HG03103 (cell line): ENCODE measurements around the gene DZIP3.
"Not testable (repeated sequence)": the region's sequence is repeated elsewhere in the genome, so short reads cannot be mapped to it uniquely, and the experiment has no call there.

Experiments
- ATAC-seq: cut with Tn5 transposase; IDR thresholded peaks from one replicate; pipeline ENCODE4 v1.9.1; 2021; ENCODE audit warnings: low read depth; ENCODE audit not compliant: unreplicated experiment

DZIP3 gene

DNA sequence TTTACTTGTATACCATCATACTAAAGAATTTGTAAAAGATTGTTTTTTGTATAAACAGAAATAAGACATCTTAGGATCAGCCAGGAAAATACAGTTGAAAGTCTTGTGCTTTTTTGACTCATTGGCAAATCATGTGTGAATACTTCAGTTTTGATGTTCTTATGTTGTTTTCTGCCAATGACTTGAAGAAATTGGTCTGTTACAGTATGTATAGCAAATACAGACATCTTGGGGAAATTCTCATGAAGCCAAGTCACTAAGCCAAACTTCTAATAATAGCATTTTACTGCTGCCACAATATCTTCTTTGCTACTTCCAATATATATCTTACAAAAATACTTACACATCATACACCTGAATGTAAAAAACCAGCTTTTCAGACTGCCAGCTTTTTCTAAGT lies 83.2 kb downstream of the DZIP3 start:
- ATAC-seq = no peak

DNA sequence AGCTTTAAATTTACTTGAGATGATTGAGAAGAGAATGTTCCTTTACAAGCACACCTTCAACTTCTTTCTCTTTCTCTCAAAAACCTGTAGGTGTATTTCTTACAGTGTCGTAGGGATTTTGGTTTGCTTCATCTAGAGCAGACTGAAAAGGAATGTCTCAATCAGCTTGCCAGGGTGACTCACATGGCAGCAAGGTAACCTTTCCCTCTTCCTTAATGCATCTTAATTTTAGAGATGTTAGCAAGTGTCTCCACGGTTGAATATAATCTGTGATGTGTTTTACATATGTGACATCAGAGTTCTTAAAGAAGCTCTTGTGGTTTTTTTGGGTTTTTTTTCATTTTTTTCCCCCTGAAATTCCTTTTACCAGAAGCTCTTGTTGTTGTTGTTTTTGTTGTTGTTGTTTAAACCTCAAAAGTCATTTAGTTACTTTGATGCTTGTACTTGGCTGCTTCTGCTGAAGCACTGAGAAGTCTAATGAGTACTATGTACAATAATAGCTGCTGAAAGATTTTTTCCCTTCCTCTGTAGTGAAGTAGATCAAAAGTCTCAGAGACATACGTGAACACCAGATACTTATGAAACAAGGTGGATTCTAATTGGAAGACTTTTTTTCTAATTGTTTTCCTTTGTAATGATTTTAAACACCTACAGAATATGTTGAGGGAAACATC lies 84.6 kb downstream of the DZIP3 start:
- ATAC-seq = no peak

DNA sequence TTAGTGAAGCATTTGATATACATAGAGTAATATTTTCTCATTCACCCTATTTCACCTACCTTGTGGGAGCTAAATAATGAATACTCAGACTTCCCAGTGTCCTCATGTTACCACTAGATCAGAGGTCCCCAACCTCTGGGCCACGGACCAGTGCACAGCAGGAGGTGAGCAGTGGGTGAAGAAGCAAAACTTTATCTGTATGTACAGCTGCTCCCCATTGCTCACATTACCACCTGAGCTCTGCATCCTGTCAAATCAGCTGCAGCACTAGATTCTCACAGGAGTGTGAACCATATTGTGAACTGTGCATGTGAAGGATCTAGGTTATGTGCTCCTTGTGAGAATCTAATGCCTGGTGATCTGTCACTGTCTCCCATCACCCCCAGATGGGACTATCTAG lies 88.3 kb downstream of the DZIP3 start:
- no peak for ATAC-seq

DNA sequence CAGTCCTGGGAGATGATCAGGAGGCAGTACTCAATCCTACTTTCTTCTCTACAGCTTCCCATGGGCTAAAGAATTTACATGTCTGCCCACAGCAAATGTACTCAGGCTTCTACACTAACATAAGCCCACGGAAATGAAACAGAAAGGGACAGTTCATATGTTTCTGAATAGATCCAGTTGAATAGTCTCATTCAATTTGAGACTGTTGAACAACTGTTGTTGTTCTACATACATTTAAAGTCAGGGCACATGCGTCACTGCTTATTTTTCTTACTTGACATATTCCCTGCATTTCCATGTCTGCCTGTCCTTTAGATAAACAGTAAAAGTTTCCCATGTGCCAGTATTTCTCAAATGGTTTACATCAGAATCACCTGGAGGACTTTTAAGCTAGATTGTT lies 102.8 kb downstream of the DZIP3 start:
- ATAC-seq = not testable (repeated sequence)

DNA sequence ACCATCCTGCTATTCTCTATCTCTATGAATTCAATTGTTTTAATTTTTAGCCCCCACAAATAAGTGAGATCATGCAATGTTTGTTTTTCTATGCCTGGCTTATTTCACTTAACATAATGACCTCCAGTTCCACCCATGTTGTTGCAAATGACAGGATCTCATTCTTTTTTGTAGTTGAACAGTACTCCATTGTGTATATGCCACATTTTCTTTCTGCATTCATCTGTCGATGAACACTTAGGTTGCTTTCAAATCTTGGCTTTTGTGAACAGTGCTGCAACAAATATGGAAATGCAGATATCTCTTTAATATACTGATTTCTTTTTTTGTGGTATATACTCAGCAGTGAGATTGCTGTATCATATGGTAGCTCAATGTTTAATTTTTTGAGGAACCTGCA lies 108.9 kb downstream of the DZIP3 start:
- no peak for ATAC-seq

DNA sequence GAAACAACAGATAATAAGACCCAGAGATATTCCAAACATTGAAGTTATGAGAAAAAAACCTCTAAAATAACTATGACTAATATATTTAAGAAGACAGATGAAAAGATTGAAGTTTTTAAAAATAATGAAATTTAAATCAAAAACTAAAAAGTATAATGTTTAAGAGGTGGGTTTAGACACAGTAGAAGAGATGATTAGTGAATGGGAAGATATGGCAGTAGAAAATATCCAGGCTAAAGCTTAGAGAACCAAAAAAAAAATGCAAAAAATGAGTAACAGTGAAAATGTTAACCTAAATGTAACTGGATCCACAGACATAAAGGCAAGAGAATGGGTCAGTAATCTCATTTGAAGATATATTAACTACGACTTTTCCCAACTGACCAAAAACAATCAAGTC lies 115.5 kb downstream of the DZIP3 start:
- ATAC-seq = no peak

DNA sequence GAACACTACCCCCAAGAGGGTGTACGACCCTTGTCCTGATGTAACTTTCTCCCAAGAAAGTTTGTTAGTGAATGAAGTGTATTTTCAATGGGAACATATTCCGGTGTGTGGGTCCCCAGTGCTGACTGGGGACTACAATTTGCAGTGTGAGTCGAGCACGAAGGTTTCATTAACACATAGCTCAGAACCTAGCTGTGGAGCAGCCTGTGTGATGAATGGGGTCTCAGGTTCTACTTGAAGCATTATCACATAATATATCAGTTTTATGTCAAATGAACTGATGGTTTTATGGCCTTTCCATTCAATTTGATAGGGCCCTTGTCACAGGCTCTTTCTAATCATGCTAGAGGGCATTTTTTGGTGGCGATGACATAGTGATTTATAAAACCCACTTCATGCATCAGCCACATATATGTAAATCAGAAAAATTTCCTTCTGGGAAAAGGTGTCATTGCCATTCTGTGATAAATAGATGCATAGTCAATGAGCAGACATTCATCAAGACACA lies 123.5 kb downstream of the DZIP3 start:
- ATAC-seq = no peak

DNA sequence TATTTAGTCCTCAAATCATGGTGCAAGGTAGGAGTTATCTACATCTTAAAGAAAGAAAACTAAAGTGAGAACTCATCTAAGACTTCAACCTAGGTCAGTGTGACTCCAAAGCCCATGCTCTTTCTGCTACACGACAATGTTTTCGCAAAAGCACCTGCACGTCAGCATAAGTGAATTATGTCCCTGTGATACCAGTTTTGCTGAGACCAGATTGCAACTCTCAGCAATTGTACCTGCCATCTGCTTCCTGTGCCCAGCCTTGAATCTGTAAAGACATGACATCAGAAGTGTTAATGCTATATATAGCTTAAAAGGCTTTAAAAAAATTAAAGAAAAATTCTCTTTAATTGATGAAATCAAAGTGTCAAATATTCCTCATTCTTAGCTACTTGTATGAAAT lies 124.3 kb downstream of the DZIP3 start:
- no peak for ATAC-seq

DNA sequence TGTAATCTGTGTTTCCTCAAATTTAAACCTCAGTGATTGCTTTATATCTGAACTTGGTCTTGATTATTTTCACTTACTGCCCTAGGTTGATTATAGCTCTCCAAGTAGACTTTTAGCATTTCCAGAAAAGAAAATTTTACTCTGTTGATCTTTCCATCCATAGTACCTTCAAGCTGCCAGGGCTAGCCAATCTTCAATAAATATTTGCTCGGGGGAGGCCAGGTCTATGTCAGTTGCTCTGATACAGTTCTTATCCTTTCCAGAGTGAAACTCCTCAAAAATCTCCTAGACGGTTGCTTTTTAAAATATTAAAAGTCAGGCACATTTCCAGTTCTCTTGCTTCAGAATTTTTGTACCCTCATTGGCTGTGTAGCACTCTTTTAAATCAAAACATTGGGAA lies 128.9 kb downstream of the DZIP3 start:
- no peak for ATAC-seq

DNA sequence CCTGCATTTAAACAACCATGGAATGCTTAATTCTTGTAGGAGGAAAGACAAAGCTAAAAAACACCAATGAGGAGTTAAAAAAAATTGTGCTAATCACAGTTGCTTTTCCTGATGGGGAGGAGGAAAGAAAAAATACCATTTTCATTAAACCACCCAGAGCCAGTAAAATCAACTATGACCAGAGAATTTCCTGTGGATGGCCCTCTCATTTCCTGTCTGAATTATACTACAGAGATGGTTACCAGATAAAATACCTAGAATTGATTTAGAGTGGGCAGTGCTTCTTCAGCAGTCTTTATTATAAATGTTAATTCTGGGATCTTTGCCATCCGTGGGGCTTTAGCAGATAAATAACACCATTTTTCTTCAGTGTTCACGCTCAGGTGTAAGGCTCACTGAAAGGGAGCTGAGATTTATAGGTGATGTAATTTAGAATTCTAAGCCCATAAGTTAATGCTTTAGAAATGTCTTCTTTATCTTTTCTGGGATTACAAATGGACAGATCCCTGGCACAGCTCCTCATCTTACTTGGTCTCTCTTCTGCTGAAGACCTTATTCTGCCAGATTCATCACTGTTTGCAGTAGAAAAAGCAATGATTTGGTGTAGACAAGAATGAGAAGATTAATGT lies 129.8 kb downstream of the DZIP3 start:
- ATAC-seq = no peak

DNA sequence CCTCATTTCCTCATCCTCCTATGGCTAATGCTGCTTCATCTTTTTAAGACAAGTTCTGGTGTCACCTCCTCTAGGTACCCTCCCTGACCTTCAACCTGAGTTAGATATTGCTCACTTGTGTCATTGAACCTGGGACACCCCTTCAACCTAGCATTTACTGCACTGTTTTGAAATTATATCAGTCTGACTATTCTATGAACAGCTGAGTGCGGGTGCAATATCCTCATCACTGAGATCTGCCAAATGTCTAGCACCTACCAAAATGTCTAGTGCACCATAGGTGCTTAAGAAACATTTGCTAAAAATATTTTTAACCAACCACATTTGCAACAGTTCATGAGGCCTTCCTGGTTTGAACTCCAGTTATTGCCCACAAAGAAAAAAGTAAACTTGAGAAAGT lies 133.2 kb downstream of the DZIP3 start:
- ATAC-seq = no peak

DNA sequence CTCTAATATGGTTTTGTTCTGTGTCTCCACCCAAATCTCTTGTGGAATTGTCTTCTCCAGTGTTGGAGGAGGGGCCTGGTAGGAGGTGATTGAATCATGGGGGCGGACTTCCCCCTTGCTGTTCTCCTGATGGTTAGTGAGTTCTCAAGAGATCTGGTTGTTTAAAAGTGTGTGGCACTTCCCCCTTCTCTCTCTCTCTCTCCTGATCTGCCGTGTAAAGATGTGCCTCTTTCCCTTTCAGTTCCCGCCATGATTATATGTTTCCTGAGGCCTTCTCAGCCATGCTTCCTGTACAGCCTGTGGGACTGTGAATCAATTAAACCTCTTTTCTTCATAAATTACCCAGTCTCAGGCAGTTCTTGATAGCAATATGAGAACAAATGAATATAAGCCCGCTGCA lies 134.6 kb downstream of the DZIP3 start:
- no peak for ATAC-seq

DNA sequence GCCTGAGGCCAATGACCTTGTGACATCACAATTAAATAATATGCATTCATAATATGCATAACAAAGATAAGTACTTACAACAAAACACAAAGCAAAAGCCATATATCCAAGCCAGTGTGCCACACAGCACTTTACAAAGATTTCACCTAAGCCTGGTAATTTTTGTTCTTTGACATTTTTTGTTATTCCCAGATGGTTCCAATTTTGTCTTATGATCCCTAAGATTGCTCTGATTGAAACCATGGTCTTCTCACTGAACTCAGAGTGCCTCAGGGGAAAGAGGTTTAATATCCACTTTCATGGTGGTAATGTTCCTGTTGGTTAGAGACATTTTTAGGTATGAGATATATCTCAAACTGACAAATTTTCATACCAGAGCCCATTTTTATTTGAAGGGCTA lies 138.6 kb downstream of the DZIP3 start:
- ATAC-seq = no peak

DNA sequence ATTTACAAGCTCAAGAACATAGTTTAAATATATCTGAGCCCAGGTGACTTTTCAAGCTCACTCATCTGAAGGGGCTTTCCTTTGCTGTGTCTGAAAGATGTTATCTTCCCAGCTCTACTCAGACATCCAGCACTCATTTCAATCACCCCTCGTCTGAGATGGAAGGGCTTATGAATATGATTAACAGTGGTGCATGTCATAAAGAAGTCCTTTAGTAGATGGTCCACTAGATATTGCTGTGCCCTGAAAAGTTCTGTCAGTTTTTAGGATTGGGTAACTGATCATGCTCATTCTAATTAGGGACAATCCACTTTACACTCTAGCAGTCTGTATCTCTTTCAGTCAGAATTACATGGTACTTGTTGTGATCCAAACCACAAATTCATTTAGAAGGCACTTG lies 139.4 kb downstream of the DZIP3 start:
- ATAC-seq = no peak

DNA sequence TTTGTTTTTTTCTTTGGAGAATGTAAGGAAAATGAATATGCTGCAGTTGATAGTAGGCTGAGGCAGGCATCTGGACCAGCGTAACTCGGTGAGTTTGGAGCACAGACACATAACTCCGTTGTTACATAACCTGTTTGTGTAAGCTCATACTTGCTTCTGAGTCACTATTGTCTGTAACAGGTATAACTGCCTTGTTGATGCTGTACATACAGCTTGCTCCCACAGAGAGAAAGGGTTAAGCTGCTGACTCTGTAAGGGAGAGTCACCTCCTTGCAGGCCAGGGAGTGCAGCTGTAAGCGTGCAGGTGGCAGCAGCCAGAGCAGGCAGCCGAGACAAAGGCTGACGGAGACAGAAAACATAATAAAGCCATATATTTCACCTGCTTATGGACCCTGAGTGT lies 147.3 kb downstream of the DZIP3 start:
- ATAC-seq = no peak

DNA sequence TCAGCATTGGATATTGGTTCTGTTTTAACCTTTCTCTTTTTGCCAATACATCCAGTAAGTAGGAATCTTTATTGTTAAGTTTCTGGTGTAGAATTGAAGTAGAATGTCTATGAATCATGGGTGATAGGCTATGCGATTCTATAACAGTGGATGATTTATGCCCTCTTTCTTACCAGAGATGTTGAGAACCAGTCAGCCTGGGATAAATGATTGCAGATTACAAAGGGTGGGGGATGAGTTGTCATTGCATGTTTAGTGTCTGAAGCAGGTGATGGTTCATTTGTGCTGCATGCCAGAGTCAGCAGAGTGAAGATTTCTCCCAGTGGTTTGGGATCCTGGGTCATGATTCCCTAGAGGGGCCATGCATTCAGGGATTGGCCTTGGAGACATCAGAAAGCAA lies 153.4 kb downstream of the DZIP3 start:
- no peak for ATAC-seq
